ENCODE data around the gene MMP21.

DNA sequence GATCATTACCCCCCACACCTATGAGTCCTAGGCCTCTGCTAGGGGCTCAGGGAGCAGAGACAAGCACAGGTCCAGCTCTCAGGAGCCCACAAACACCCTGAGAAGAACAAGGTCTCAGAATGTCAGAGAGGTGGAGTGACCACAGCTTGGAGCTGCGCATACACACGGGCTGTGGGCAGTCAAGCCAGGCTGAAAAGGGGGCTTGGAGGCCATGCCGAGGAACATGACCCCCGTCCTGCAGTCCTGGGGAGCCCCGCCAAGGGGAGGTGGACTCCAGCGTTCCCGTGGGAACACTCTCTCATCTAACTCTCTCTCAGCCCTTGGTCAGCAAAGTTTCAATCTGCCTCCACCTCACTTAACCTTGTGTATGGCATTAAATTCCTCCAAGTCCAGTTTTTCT lies 7.8 kb upstream of the MMP21 start:
- TF ChIP-seq TARDBP (IDR thresholded peaks at IDR 0.05) (no peak), FOXM1 (IDR thresholded peaks at IDR 0.05; ENCODE audit: borderline replicate concordance) (no peak), LEF1 (IDR thresholded peaks at IDR 0.05; ENCODE audit: borderline replicate concordance) (no peak), BHLHE40 (IDR thresholded peaks at IDR 0.05; ENCODE audit: borderline replicate concordance) (no peak), SUZ12 (IDR thresholded peaks at IDR 0.05) (no peak), ELF4 (IDR thresholded peaks at IDR 0.05) (no peak), FOXA1 (IDR thresholded peaks at IDR 0.05) (no peak)
